Endothelial cell of umbilical vein (primary cell): ENCODE data around the gene RNU1-3. TPM values are rescaled to one million over a fixed set of nuclear protein-coding genes. Genes with fewer than 3 reads are reported as not detected.
"Not testable (repeated sequence)": the region's sequence is repeated elsewhere in the genome, so short reads cannot be mapped to it uniquely, and the experiment has no call there.

Experiments
- BruUV-seq: library from RNA; stranded (reverse); fragments of 400-500 nt; replicated peaks from 2 replicates; lab custom pipeline; 2021; lab: Mats Ljungman, UMichigan
- CTCF ChIA-PET: fragments of 300-600, 350-600 bp; sonication (Branson Sonifier 250); formaldehyde crosslinking; loops from one replicate; lab custom pipeline; 2021; ENCODE audit warnings: antibody characterized with exemption, inconsistent platforms; lab: Charles Lee
- POLR2A ChIA-PET: fragments of 300-600, 350-600 bp; sonication (Branson Sonifier 250); formaldehyde crosslinking; loops from one replicate; lab custom pipeline; 2021; ENCODE audit warnings: antibody characterized with exemption, inconsistent platforms; lab: Charles Lee
- DNase-seq: peaks from one replicate; pipeline ENCODE4 v3.0.0-alpha.2; 2011; ENCODE audit warnings: low read depth, low spot score
- FAIRE-seq: peaks from 2 replicates; lab custom pipeline; 2011; peaks lifted over from hg19 to GRCh38; lab: Jason Lieb, UNC
- H2AFZ ChIP-seq: 2 replicates; pipeline ENCODE4 v1.6.0; 2012; ENCODE audit warnings: low read depth, low read length, control low read depth, inconsistent platforms
- H3K27ac ChIP-seq: 2 replicates; pipeline ENCODE4 v1.5.1; 2011; ENCODE audit warnings: low read depth, mild to moderate bottlenecking, control low read depth, low read length, moderate library complexity; ENCODE audit not compliant: insufficient read depth
- H3K27me3 ChIP-seq, 2 experiments: 2 replicates each; pipeline versions ENCODE4 v1.6.0 to v1.6.1; 2011; ENCODE audit warnings: low read length in 2 of 2, mixed read lengths in 1 of 2; ENCODE audit not compliant: control insufficient read depth in 2 of 2, insufficient read depth in 2 of 2
- H3K36me3 ChIP-seq, 2 experiments: 2 replicates in 1 of 2; 3 replicates in 1 of 2; pipeline ENCODE4 v1.5.1; 2011; ENCODE audit warnings: low read length in 2 of 2, mild to moderate bottlenecking in 1 of 2, moderate library complexity in 1 of 2; ENCODE audit not compliant: control insufficient read depth in 2 of 2, insufficient read depth in 2 of 2; ENCODE audit errors: extremely low read depth in 1 of 2
- H3K4me1 ChIP-seq: 3 replicates; pipeline ENCODE4 v1.5.1; 2011; ENCODE audit warnings: mild to moderate bottlenecking, low read length; ENCODE audit not compliant: control insufficient read depth, insufficient read depth; ENCODE audit errors: extremely low read depth
- H3K4me2 ChIP-seq: 2 replicates; pipeline ENCODE4 v1.6.1; 2011; ENCODE audit warnings: low read length, control low read depth, mixed read lengths; ENCODE audit not compliant: insufficient read depth
- H3K4me3 ChIP-seq, 3 experiments: fragments of 200-600 bp in 1 of 3; sonication (generic), shearing (Covaris generic) in 1 of 3; replicated peaks in 1 of 3; 2 replicates each; pipeline ENCODE4 v1.5.1; 2011 to 2016; ENCODE audit warnings: control low read depth in 3 of 3, low read length in 3 of 3, mild to moderate bottlenecking in 2 of 3, inconsistent platforms in 1 of 3, low read depth in 1 of 3, moderate library complexity in 1 of 3; ENCODE audit not compliant: insufficient read depth in 1 of 3
- H3K79me2 ChIP-seq: 2 replicates; pipeline ENCODE4 v1.6.0; 2012; ENCODE audit warnings: low read length, inconsistent platforms; ENCODE audit not compliant: control insufficient read depth, insufficient read depth
- H3K9ac ChIP-seq: replicated peaks from 2 replicates; pipeline ENCODE3; 2011; ENCODE audit warnings: low read length, control low read depth; ENCODE audit not compliant: insufficient read depth; ENCODE audit errors: extremely low read depth
- H3K9me1 ChIP-seq: replicated peaks from 3 replicates; pipeline ENCODE4 v1.6.0; 2011; ENCODE audit warnings: mild to moderate bottlenecking, low read length; ENCODE audit not compliant: control insufficient read depth, insufficient read depth; ENCODE audit errors: extremely low read depth
- H3K9me3 ChIP-seq: replicated peaks from 2 replicates; pipeline ENCODE4 v1.5.1; 2012; ENCODE audit warnings: low read length, inconsistent platforms; ENCODE audit not compliant: control insufficient read depth, insufficient read depth
- H4K20me1 ChIP-seq: replicated peaks from 2 replicates; pipeline ENCODE3; 2011; ENCODE audit warnings: mild to moderate bottlenecking, low read length; ENCODE audit not compliant: control insufficient read depth, insufficient read depth; ENCODE audit errors: extremely low read depth
- dilution Hi-C: fragments of 300-500 bp; cut with MboI; formaldehyde crosslinking; loops from one replicate; pipeline ENCODE4 v1.15.0; 2019; ENCODE audit warnings: low sequenced_read_pairs; ENCODE audit not compliant: extremely low pct_ligation_motif_present
- intact Hi-C: fragments of 100-400 bp; cut with micrococcal nuclease; formaldehyde crosslinking; loops from one replicate; pipeline ENCODE4 v1.10.0; 2022
- polyA plus RNA-seq, 4 experiments: library from polyadenylated mRNA; depleted of rRNA in 3 of 4; stranded (reverse) in 3 of 4; unstranded in 1 of 4; fragments of >200 nt; gene quantifications; 2 replicates each; pipeline versions ENCODE4 v1.2.1 to v1.2.3, GENCODE V29; 2011 to 2012; ENCODE audit warnings: missing spikeins in 1 of 4
- total RNA-seq: library from RNA; stranded (reverse); gene quantifications from 2 replicates; pipeline ENCODE4 v1.2.3, GENCODE V29; 2021

Gene RNU1-3
- total and polyA plus RNA-seq, 2 donors (not counting 3 experiments of a cell fraction or from before 2014, with no cell fraction given): 206 to 1,319 TPM

DNA sequence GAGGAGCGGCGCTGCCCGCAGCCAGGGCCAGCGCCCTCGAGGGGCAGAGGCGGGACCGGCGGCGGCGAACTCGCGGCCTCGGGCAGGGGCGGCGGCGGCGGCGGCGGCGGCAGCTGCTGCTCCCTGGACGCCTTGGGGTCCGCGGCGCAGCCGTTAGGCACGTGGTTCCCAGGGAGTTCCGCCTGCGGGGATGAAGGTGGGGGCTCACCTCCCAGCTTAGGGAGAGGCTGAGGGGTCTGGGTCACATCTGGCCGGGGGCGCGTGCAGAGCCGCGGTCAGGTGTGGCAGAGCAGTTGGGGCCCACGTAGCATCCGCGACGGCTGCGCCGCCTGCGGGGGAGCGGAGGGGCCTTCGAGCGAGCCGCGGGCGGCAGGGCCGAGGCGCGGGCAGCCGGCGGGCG, 32.7 kb upstream of the RNU1-3 start:
- CTCF ChIA-PET: interaction anchor here (1.0 to 4.4 kb wide), 4 partner anchors 7 to 79 kb away, joined by 3 to 24 read pairs (median 12); no protein-coding TSS in a partner anchor
- H2AFZ ChIP-seq, H3K36me3 ChIP-seq, H4K20me1 ChIP-seq, H3K27me3 ChIP-seq, H3K4me1 ChIP-seq, H3K9me1 ChIP-seq, H3K4me2 ChIP-seq, H3K27ac ChIP-seq, BruUV-seq, POLR2A ChIA-PET, H3K9me3 ChIP-seq, DNase-seq, intact Hi-C loops, dilution Hi-C loops, H3K79me2 ChIP-seq, H3K4me3 ChIP-seq, H3K9ac ChIP-seq: not testable (repeated sequence)
- FAIRE-seq: peak; percentile 8

- H3K9ac ChIP-seq, BruUV-seq, dilution Hi-C loops, FAIRE-seq, H3K9me1 ChIP-seq, H3K79me2 ChIP-seq, intact Hi-C loops, H4K20me1 ChIP-seq, H2AFZ ChIP-seq, H3K36me3 ChIP-seq, DNase-seq, H3K27ac ChIP-seq, H3K4me3 ChIP-seq, H3K27me3 ChIP-seq, H3K9me3 ChIP-seq, H3K4me1 ChIP-seq, H3K4me2 ChIP-seq, POLR2A ChIA-PET: not testable (repeated sequence)
- CTCF ChIA-PET: interaction anchor here (3.1 to 4.4 kb wide), 2 partner anchors 9 to 13 kb away, joined by 20 to 24 read pairs; no protein-coding TSS in a partner anchor
Observed at GRCh38 chr1:16697152-16697551, 30.4 kb upstream of the RNU1-3 start.

DNA sequence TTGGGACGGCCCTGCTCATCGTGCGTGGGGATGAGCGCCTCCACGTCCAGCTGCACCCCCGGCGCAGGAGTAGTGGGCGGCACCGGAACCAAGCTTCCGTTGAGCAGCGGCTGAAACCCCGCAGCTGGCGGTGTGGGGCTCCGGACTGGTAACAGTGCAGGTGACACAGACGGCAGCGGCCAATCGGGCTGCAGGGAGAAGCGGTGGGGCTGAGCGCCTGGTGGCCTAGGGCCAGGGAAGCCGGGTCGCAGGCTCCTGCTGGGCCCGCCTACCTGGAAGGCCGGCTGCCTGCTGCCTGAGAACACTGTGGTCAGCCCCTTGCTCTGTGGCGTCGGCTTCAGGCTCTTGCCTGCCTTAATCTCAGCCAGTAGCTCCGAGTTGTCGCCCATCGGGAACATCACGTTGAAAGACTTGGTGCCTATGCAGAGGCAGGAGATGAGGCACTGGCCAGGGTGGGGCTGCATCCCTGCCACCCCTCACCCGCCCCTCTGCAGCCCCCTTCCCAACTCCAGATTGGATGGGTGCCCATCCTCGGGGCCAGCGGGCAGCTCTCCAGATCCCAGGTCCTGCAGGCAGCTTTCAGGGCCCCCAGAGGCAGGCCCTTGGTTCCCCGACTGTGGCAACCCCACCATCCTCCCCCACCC, 29.9 kb upstream of the RNU1-3 start:
- H3K27me3 ChIP-seq, H3K36me3 ChIP-seq, H3K9me3 ChIP-seq, intact Hi-C loops, DNase-seq, BruUV-seq, H3K4me2 ChIP-seq, H3K4me3 ChIP-seq, dilution Hi-C loops, H3K9ac ChIP-seq, H2AFZ ChIP-seq, H3K4me1 ChIP-seq, H3K27ac ChIP-seq, POLR2A ChIA-PET, H4K20me1 ChIP-seq, H3K79me2 ChIP-seq, H3K9me1 ChIP-seq: not testable (repeated sequence)
- FAIRE-seq: peak; percentile 43
- CTCF ChIA-PET: interaction anchor here (1.4 to 4.4 kb wide), 3 partner anchors 10 to 76 kb away, joined by 5 to 24 read pairs (median 20); no protein-coding TSS in a partner anchor

DNA sequence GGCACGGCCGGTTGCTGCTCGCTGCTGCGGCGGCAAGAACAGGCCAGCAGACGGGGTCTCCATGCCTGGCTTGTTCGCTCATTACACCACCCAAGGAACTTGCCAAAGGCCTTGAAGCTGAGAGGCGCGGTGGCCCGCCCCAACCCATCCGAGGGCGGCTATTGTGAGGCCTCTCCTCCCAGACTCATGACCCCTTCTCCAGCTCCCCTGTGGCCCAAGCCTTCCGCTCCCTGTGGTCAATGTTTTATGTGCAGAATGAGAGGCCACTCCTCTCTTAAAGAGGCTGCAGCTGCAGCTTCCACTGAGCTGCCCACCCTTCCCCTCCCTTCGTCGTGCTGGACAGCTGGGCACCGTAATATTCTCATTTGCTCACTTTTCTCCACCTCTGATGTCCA, 27.6 kb upstream of the RNU1-3 start:
- dilution Hi-C loops, BruUV-seq: not testable (repeated sequence)
- CTCF ChIA-PET: interaction anchor here (1.5 to 2.4 kb wide), 2 partner anchors 8 to 13 kb away, joined by 7 read pairs; no protein-coding TSS in a partner anchor

More for the DNA sequence above, 27.6 kb upstream of the RNU1-3 start:
- H3K79me2 ChIP-seq, FAIRE-seq, DNase-seq, H3K4me2 ChIP-seq, H3K36me3 ChIP-seq, H3K4me1 ChIP-seq, H3K9me1 ChIP-seq, H3K9me3 ChIP-seq, H2AFZ ChIP-seq, H3K27me3 ChIP-seq, H4K20me1 ChIP-seq, H3K4me3 ChIP-seq, H3K9ac ChIP-seq, H3K27ac ChIP-seq, intact Hi-C loops, POLR2A ChIA-PET: not testable (repeated sequence)
